ENCODE data around the gene IPO11. TPM values are rescaled to one million over a fixed set of nuclear protein-coding genes. Genes with fewer than 3 reads are reported as not detected.
A peak's percentile ranks its signal among the peaks of the same experiment; 100 is the strongest.

The IPO11 gene
- total RNA-seq, 2 experiments from 2014 or later = 59.7 to 61.2 TPM

DNA sequence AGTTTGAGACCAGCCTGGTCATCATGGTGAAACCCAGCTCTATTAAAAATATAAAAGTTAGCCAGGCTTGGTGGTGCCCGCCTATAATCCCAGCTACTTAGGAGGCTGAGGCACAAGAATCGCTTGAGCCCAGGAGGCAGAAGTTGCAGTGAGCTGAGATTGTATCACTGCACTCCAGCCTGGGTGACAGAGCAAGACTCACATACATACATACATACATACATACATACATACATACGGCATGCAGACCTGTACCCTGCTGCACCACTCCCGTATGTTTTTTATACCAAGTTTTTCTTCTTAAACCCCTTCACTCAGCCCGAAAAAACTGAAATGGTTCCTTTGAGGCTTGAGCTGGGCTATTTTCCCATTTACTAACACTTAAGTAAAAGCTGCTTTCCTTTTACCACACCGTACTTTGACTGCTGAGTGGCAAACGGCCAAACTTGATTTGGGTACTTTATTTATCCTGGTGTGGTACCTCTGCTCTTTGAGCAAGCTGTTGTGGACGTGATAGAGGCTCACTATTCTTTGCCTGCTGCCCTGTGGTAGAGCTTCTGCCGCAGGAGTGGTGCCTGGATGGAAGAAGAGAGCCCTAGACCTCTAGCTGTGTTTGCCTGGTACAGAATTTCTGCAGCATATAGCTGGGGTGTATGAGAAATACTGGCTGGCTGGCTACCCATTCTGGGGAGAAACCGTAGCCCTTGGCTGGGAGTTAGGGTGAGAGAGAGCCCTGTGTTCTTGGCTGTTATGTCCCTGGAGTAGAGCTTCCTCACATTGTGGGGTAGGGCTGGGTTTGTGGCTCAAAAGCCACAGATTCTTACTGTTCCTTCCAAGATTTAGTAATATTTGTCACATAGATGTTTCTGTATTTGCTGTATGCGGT is 19.4 kb downstream of the IPO11 start:
- Mint-ChIP-seq H3K9me3 (no peaks in the 10 kb centered on the region), H3K27me3 (no peaks in the 10 kb centered on the region), H3K4me1 (ENCODE audit: low read depth) (peaks cover 22% of the 10 kb centered on the region), H3K27ac (peak overlapping the region; percentile 21), H3K36me3 (ENCODE audit: low read depth) (peaks cover 1% of the 10 kb centered on the region), H3K4me3 (no peak overlapping the region)
- POLR2A ChIA-PET = interaction anchor here (1.3 to 1.9 kb wide), 2 partner anchors 11 to 13 kb away, joined by 3 to 5 read pairs; no protein-coding TSS in a partner anchor
- DNase-seq (no peak), ATAC-seq (no peak)
- CTCF ChIA-PET = interaction anchor here (1.1 to 2.5 kb wide), 6 partner anchors 10 to 77 kb away, joined by 3 to 11 read pairs (median 4); no protein-coding TSS in a partner anchor
- TF ChIP-seq, protein P1, sequence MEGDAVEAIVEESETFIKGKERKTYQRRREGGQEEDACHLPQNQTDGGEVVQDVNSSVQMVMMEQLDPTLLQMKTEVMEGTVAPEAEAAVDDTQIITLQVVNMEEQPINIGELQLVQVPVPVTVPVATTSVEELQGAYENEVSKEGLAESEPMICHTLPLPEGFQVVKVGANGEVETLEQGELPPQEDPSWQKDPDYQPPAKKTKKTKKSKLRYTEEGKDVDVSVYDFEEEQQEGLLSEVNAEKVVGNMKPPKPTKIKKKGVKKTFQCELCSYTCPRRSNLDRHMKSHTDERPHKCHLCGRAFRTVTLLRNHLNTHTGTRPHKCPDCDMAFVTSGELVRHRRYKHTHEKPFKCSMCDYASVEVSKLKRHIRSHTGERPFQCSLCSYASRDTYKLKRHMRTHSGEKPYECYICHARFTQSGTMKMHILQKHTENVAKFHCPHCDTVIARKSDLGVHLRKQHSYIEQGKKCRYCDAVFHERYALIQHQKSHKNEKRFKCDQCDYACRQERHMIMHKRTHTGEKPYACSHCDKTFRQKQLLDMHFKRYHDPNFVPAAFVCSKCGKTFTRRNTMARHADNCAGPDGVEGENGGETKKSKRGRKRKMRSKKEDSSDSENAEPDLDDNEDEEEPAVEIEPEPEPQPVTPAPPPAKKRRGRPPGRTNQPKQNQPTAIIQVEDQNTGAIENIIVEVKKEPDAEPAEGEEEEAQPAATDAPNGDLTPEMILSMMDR (IDR thresholded peaks at IDR 0.05) = no peak
- intact Hi-C loops (cut with micrococcal nuclease) = no loop called here

DNA sequence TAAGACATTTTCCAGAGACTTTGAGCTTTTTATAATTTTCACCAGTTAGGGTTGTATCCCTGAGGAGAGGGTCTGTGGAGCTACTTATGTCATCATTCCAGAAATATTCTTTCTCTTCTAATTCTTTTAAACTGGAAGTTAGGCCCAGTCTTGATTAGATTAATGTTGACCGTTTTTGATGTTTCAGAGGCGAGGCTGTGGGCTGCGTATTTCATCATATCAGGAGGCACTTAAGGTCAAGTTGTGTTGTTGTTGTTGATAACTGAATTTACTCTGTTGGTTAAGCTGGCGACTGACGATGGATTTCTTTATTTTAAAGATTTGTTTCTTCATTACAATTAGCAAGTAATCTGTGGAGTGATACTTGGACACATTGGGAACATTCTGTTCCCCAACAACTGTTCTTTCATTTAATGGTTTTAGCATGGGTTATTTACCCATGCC is 20.1 kb downstream of the IPO11 start:
- no peak overlapping the region for H3K4me3 Mint-ChIP-seq
- DNase-seq (no peak), ATAC-seq (no peak)
- H3K36me3 Mint-ChIP-seq (ENCODE audit: low read depth) = peaks cover 1% of the 10 kb centered on the region
- intact Hi-C loops (cut with micrococcal nuclease) = no loop called here
- peak overlapping the region; percentile 21 for H3K27ac Mint-ChIP-seq
- TF ChIP-seq, protein P1 (IDR thresholded peaks at IDR 0.05) = no peak
- POLR2A ChIA-PET = interaction anchor here (1.3 to 1.9 kb wide), 2 partner anchors 12 to 14 kb away, joined by 3 to 5 read pairs; no protein-coding TSS in a partner anchor
- CTCF ChIA-PET = interaction anchor here (1.1 to 2.5 kb wide), 4 partner anchors 9 to 77 kb away, joined by 3 to 11 read pairs (median 6); no protein-coding TSS in a partner anchor
- no peaks in the 10 kb centered on the region for H3K9me3 Mint-ChIP-seq
- H3K4me1 Mint-ChIP-seq (ENCODE audit: low read depth) = peaks cover 22% of the 10 kb centered on the region
- no peaks in the 10 kb centered on the region for H3K27me3 Mint-ChIP-seq

DNA sequence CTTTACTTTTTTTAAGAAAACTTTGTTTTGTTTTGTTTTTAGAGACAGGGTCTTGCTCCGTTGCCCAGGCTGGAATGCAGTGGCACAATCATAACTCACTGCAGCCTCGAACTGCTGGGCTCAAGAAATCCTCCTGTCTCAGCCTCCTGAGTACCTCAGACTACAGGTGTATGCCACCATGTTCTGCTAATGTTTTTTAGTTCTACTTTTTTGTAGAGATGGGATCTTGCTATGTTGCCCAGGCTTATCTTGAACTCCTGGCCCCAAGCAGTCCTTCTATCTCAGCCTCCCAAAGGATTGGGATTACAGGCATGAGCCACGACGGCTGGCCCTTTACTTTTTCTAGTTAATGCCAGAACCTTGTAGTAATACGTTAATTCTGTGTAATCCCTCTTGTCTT is 36.0 kb downstream of the IPO11 start:
- peaks cover 19% of the 10 kb centered on the region for H3K36me3 Mint-ChIP-seq (ENCODE audit: low read depth)

DNA sequence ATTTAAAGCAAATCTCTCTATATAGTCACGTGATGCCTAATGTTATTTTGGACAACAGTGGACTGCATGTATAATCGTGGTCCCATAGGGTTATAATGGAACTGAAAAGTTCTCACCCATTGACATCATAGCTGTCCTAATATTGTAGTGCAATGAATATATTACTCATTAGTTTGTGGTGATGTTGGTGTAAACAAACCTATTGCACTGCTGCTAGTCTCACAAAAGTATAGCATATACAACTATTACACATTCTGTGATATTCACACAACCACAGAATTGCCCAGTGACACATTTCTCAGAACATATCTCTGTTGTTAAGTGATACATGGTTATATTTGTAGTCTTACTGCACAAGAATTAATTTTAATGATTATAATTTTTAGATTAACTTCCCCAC is 37.7 kb downstream of the IPO11 start:
- ChIA-PET POLR2A (no interaction called here), CTCF (interaction anchor here (1.5 to 3.4 kb wide), 2 partner anchors 8 to 9 kb away, joined by 5 to 21 read pairs; no protein-coding TSS in a partner anchor)
- intact Hi-C loops (cut with micrococcal nuclease) = no loop called here
- no peaks in the 10 kb centered on the region for H3K9me3 Mint-ChIP-seq
- no peak for ATAC-seq
- no peak overlapping the region for H3K4me3 Mint-ChIP-seq
- DNase-seq = no peak
- H3K27ac Mint-ChIP-seq = no peak overlapping the region
- H3K4me1 Mint-ChIP-seq (ENCODE audit: low read depth) = no peaks in the 10 kb centered on the region
- peaks cover 23% of the 10 kb centered on the region for H3K36me3 Mint-ChIP-seq (ENCODE audit: low read depth)
- TF ChIP-seq, protein P1 (IDR thresholded peaks at IDR 0.05) = no peak
- H3K27me3 Mint-ChIP-seq = no peaks in the 10 kb centered on the region

More for the DNA sequence above, 36.0 kb downstream of the IPO11 start:
- no peaks in the 10 kb centered on the region for H3K27me3 Mint-ChIP-seq
- ChIA-PET CTCF (interaction anchor here (1.3 to 3.4 kb wide), 2 partner anchors 11 to 19 kb away, joined by 3 to 21 read pairs; no protein-coding TSS in a partner anchor), POLR2A (no interaction called here)
- no peaks in the 10 kb centered on the region for H3K4me1 Mint-ChIP-seq (ENCODE audit: low read depth)
- no peak for DNase-seq
- no peak overlapping the region for H3K27ac Mint-ChIP-seq
- intact Hi-C loops (cut with micrococcal nuclease) = no loop called here
- H3K9me3 Mint-ChIP-seq = no peaks in the 10 kb centered on the region
- no peak overlapping the region for H3K4me3 Mint-ChIP-seq
- TF ChIP-seq, protein P1 (IDR thresholded peaks at IDR 0.05) = no peak
- no peak for ATAC-seq

DNA sequence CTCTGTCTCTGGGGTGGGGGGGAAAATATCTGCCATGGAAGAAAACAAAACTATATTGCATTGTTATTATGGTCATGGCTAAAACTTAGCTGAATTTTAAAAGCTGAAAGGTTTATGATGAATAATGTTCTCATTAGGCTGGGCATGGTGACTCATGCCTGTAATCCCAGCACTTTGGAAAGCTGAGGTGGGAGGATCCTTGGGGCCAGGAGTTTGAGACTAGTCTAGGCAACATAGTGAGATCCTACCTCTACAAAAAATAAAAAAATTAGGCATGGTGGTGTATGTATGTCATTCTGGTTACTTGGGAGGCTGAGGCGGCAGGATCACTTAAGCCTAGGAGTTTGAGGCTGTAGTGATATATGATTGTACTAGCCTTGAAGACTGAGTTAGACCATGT is 44.5 kb downstream of the IPO11 start:
- no peak for DNase-seq
- Mint-ChIP-seq H3K27ac (peak overlapping the region; percentile 5), H3K4me1 (ENCODE audit: low read depth) (no peaks in the 10 kb centered on the region), H3K4me3 (no peak overlapping the region), H3K36me3 (ENCODE audit: low read depth) (peaks cover 12% of the 10 kb centered on the region), H3K9me3 (no peaks in the 10 kb centered on the region), H3K27me3 (no peaks in the 10 kb centered on the region)
- no peak for ATAC-seq
- TF ChIP-seq, protein P1 (IDR thresholded peaks at IDR 0.05) = no peak
- intact Hi-C loops (cut with micrococcal nuclease) = no loop called here
- ChIA-PET CTCF (interaction anchor here (0.9 to 1.5 kb wide), 2 partner anchors 14 to 36 kb away, joined by 3 to 4 read pairs; no protein-coding TSS in a partner anchor), POLR2A (no interaction called here)
